GM12801 (cell line): ENCODE results near the gene ZDHHC16.

Experiments
- TF ChIP-seq, protein P1 (sequence below): IDR thresholded peaks from one replicate; pipeline ENCODE4 v1.5.1; 2011; ENCODE audit warnings: control low read depth; ENCODE audit not compliant: insufficient read length; ENCODE audit errors: extremely low read depth

The ZDHHC16 gene

DNA sequence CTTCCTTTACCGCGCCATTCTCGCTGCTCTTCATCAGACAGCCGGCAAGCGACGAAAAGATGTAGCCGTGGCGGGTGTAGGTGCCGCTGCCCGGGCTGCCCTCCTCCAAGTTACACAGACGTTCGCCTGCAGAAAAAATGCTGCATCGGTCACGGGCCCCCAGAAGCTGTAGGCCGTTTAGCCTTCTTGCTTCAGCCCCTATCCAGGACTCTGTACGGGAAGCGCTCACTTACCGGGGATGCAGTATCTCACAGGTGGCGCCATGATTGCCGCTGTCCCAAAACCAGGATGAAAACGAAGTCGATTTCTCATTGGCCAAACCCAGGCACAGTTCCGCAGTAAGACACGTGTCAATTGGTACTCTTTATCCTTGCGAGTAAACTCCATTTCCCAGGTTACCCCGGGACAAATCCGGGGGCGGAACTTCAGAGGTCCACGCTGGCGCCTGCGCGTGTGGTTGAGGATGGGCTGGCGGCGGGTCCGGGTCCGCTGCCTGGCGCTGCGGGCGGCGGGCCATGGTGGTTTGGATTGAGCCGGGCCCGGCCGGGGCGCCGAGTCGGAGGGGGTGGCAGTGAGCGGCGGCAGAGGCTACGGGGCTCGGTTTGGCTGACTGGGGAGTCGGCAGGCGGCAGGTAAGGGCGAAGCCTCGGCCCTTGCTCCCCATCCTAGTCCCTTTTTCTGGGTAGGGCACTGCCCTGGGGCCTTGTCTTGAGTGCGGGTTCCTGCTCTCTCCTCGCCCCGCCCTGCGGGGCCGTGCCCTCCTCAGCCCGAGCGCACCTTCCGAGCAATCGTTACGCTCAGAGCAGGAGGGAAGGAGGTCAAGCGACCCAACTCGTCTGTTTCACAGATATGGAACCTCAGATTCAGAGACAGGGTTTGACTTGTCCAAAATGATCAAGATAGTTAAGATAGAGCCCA lies at the start of gene ZDHHC16, which contains the start of gene EXOSC1:
ZDHHC16 (plus strand) TSS at position 454 of the 918 bp plus-strand sequence. CDS start 5,501 bp downstream, outside the sequence.
EXOSC1 (minus strand) TSS at position 285 of the 918 bp plus-strand sequence; CDS start at position 264, 21 bp downstream.
- TF ChIP-seq, protein P1, sequence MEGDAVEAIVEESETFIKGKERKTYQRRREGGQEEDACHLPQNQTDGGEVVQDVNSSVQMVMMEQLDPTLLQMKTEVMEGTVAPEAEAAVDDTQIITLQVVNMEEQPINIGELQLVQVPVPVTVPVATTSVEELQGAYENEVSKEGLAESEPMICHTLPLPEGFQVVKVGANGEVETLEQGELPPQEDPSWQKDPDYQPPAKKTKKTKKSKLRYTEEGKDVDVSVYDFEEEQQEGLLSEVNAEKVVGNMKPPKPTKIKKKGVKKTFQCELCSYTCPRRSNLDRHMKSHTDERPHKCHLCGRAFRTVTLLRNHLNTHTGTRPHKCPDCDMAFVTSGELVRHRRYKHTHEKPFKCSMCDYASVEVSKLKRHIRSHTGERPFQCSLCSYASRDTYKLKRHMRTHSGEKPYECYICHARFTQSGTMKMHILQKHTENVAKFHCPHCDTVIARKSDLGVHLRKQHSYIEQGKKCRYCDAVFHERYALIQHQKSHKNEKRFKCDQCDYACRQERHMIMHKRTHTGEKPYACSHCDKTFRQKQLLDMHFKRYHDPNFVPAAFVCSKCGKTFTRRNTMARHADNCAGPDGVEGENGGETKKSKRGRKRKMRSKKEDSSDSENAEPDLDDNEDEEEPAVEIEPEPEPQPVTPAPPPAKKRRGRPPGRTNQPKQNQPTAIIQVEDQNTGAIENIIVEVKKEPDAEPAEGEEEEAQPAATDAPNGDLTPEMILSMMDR: no peak

DNA sequence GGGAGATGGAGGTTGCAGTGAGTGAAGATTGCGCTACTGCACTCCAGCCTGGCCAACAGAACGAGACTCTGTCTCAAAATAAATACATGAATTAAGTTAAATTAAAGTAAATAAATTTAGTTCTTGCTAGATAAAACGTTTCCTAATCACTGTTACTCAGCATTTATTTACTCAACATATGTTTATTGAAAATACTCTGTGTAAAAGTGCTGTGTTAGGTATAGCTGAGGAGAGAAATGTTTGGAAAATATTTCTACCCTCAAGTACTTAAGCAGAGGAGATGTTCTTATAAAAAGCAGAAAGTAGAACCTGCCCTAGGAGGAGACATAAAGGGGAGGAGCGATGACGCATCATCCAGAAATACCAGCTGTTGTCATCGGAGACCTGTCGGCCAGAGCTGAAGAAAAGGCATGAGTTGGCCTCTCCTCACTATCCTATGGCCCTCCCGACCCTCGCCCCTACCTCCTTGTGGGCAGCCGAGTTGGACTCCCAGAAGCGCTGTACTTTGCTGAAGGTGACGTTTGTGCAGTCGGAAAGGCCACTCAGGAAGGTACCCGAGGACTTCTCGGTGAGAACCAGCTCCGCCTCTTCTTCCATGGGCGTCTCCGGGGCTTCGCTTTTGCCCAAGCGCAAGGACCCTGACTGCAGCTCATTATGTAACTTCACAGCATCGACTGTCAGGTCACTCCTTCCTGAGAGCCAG lies 46.0 kb upstream of the ZDHHC16 start:
- TF ChIP-seq, protein P1: no peak

DNA sequence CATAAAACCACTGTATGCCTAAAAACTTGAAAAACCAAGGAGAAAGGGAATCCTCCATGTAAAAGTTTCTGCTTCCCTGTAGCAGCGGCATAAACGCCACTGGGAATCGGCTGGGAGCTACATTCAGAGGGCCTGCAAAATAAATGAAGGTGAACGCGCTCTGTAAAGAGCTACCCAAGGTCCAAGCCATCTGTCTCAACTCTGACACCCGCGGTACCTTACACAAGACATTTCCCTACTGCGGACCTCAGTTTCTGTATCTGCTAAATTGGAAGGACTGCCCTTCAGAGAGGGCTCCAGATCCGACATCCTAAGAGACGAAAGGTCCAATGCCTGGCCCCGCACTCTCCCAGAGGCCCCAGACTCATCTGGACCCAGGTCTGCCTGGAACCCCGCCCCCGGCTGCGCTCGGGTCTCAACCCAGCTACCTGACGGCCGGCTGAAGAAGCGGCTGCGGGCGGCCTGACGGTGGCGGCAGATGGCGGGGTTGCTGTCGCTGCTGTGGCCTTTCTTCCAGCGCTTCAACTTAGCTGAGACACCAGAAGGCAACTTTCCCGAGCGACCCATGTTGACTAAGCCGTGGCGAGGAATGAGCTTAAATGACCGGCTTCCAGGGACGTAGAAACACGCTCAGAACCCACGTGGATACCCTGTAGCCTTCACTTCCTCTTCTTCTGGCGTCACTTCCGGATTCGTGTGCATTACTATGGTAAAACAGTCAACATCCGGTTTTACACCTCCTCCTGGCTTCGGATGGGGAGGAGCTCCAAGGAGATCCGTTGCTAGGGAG lies 45.1 kb upstream of the ZDHHC16 start, which contains the start of gene RRP12:
RRP12 (minus strand) TSS at position 676 of the 790 bp plus-strand sequence; CDS start at position 567, 109 bp downstream.
- TF ChIP-seq, protein P1: no peak

DNA sequence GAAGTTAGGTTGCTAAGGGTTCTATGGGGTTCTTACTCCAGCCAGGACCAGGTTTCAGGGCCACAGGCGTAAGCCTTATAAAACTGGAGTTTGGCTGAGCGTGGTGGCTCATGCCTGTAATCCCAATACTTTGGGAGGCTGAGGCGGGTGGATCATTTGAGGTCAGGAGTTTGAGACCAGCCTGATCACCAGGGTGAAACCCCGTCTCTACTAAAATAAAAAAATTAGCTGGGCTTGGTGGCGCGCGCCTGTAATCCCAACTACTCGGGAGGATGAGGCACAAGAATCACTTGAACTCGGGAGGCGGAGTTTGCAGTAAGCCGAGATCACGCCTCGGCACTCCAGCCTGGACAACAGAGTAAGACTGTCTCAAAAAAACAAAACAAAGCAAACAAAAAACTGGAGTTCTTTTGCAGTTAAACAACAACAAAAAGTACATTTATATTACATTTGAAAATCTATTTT lies 44.5 kb upstream of the ZDHHC16 start:
- TF ChIP-seq, protein P1: no peak

DNA sequence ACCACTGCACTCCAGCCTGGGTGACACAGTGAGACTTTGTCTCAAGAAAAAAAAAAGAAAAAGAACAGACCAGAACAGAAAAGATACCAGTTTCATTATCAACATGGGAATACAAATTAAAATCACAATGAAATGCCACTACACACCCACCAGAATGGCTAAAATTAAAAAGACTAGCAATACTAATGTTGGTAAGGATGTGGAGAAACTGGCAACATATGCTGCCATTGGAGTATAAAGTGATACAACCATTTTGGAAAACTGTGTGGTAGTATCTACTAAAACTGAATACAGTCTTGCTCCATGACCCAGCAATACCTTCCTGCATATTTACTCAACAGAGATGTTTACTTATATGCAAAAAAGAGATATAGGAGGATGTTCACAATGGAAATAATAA lies 41.9 kb upstream of the ZDHHC16 start:
- TF ChIP-seq, protein P1: no peak

DNA sequence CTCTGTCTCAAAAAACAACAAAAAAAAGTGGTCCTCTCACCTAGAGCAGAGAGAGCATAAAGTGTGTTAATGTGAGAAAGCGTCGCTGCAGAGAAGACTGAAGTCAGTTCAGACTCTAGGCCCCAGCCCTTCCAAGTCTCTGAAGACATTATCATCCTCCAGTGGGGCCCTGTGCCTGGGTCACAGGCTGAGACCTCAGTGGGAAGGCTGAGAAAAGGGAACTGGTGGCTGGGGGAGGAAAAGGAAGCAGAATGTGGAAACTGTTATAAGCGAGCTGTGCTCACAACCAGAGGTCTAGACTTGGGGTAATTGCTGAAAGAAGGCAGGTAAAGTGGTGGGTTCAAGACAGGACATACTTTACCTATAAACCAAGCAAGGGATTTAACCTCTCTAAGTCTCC lies 39.9 kb upstream of the ZDHHC16 start:
- TF ChIP-seq, protein P1: no peak
